Mammary epithelial cell (primary cell): ENCODE results near the gene ATOH1.

Experiments used
- CTCF ChIP-seq, 2 donors: IDR thresholded peaks in 1 of 2; conservative IDR thresholded peaks in 1 of 2; 2 replicates each; pipeline ENCODE4 v1.5.1; 2011 to 2012; ENCODE audit warnings: inconsistent platforms in 2 of 2, low read length in 2 of 2, mild to moderate bottlenecking in 2 of 2, control low read depth in 1 of 2, low read depth in 1 of 2; ENCODE audit not compliant: insufficient read depth in 1 of 2; ENCODE audit errors: extremely low read depth in 1 of 2
- EZH2 ChIP-seq: IDR thresholded peaks from 2 replicates; pipeline ENCODE4 v1.6.1; 2012; ENCODE audit warnings: low read length, inconsistent platforms, borderline replicate concordance

GRCh38 chr4:93827272-93827947 is 1.1 kb upstream of the ATOH1 start:
- TF ChIP-seq CTCF (conservative IDR thresholded peaks at IDR 0.05 in 1 of 2, IDR thresholded peaks at IDR 0.05 in 1 of 2; ENCODE audit: extremely low read depth in 1 of 2, insufficient read depth in 1 of 2, low read depth in 1 of 2, low read length in 2 of 2) (no peak), EZH2 (no peak)
